Left lung (tissue), 10 donors: ENCODE measurements around the gene ZBTB46. TPM values are rescaled to one million over a fixed set of nuclear protein-coding genes. Genes with fewer than 3 reads are reported as not detected.

Experiments used
- ATAC-seq: fragments of 200-7000 bp; cut with Tn5 transposase; one replicate; pipeline ENCODE4 v1.9.1; 2020; ENCODE audit warnings: moderate library complexity
- DNase-seq, 4 donors: peaks; one replicate each; pipeline ENCODE4 v3.0.0-alpha.2; 2013 to 2020
- H3K27ac ChIP-seq, 2 donors: fragments of 200-600 bp; sonication (generic) in 1 of 2; one replicate each; pipeline versions ENCODE4 v1.5.0 to v1.8.0; 2020 to 2021
- H3K27me3 ChIP-seq, 2 donors: fragments of 200-600 bp; sonication (generic) in 1 of 2; one replicate each; pipeline versions ENCODE4 v1.5.0 to v1.8.0; 2020 to 2021
- H3K36me3 ChIP-seq, 2 donors: fragments of 200-600 bp; sonication (generic) in 1 of 2; one replicate each; pipeline versions ENCODE4 v1.5.0 to v1.8.0; 2020 to 2021
- H3K4me1 ChIP-seq, 2 donors: fragments of 200-600 bp; one replicate each; pipeline ENCODE4 v1.8.0; 2021
- H3K4me3 ChIP-seq, 2 donors: fragments of 200-600 bp; sonication (generic) in 1 of 2; one replicate each; pipeline versions ENCODE4 v1.5.0 to v1.8.0; 2020 to 2021; ENCODE audit warnings: mild to moderate bottlenecking in 1 of 2
- H3K9me3 ChIP-seq, 2 donors: fragments of 200-600 bp; sonication (generic) in 1 of 2; one replicate each; pipeline versions ENCODE4 v1.5.0 to v1.8.0; 2020 to 2021
- CTCF ChIP-seq, 2 donors: fragments of 200-600 bp; sonication (generic) in 1 of 2; IDR thresholded peaks; one replicate each; pipeline versions ENCODE4 v1.5.0 to v1.8.0; 2021; ENCODE audit warnings: antibody characterized with exemption in 2 of 2
- intact Hi-C, 2 donors: fragments of 100-400 bp; cut with DNase I; formaldehyde crosslinking; loops; one replicate each; pipeline versions ENCODE4 v1.11.2 to v1.14.2; 2022
- polyA plus RNA-seq, 6 donors: library from polyadenylated mRNA; unstranded; fragments of 120-200 nt; gene quantifications; one replicate each; pipeline ENCODE4 v1.2.1, GENCODE V29; 2013; ENCODE audit not compliant: insufficient read length in 6 of 6
- total RNA-seq, 2 donors: library from RNA; stranded (reverse); fragmentation: NEBNext Ultra II Directional; extraction: Animal tissue kit (Norgen Biotek cat#: 25700); gene quantifications; one replicate each; pipeline ENCODE4 v1.2.1, GENCODE V29; 2021
- donor health status: DM: no; HTN: yes; CAD: no.
- donor health status: DM: no; HTN: no; CAD: no.

Gene ZBTB46
- total and polyA plus RNA-seq, 8 donors: 9.2 to 16.3 (median 11.7) TPM

- DNase-seq (no peak), ATAC-seq (no peak)
- Histone ChIP-seq H3K36me3 (peaks cover 0 to 14% of the 10 kb centered on the region in 2 donors), H3K4me3 (no peak overlapping the region), H3K27ac (no peak overlapping the region), H3K4me1 (no peaks in the 10 kb centered on the region), H3K9me3 (no peaks in the 10 kb centered on the region), H3K27me3 (no peaks in the 10 kb centered on the region)
- TF ChIP-seq CTCF (IDR thresholded peaks at IDR 0.05): no peak
- intact Hi-C loops: loop anchor here in 1 of 2 donors (10.0 kb wide), 1 partner anchor 67 kb away; no protein-coding TSS in a partner anchor
Measured at GRCh38 chr20:63787749-63788148, 43.3 kb downstream of the ZBTB46 start.

- no peak overlapping the region for H3K4me3 ChIP-seq
- intact Hi-C loops: loop anchor here in 1 of 2 donors (10.0 kb wide), 1 partner anchor 67 kb away; no protein-coding TSS in a partner anchor
- peaks cover 0 to 14% of the 10 kb centered on the region in 2 donors for H3K36me3 ChIP-seq
- DNase-seq (no peak), ATAC-seq (no peak)
- TF ChIP-seq CTCF (IDR thresholded peaks at IDR 0.05): no peak
- no peaks in the 10 kb centered on the region for H3K9me3 ChIP-seq
- H3K27me3 ChIP-seq: no peaks in the 10 kb centered on the region
- H3K4me1 ChIP-seq: no peaks in the 10 kb centered on the region
- H3K27ac ChIP-seq: no peak overlapping the region
Measured at GRCh38 chr20:63787302-63787701, 43.8 kb downstream of the ZBTB46 start.

GRCh38 chr20:63785691-63786131, 45.4 kb downstream of the ZBTB46 start:
- H3K4me1 ChIP-seq: no peaks in the 10 kb centered on the region
- intact Hi-C loops: loop anchor here in 1 of 2 donors (10.0 kb wide), 1 partner anchor 69 kb away; no protein-coding TSS in a partner anchor
- no peak for ATAC-seq

GRCh38 chr20:63783970-63784369, 47.1 kb downstream of the ZBTB46 start:
- ATAC-seq: no peak

More at GRCh38 chr20:63785691-63786131, 45.4 kb downstream of the ZBTB46 start:
- Histone ChIP-seq H3K9me3 (no peaks in the 10 kb centered on the region), H3K27me3 (no peaks in the 10 kb centered on the region), H3K27ac (no peak overlapping the region), H3K36me3 (peaks cover 0 to 14% of the 10 kb centered on the region in 2 donors), H3K4me3 (no peak overlapping the region)
- peak in 1 of 4 donors; percentile 40 for DNase-seq
- no peak for TF ChIP-seq CTCF (IDR thresholded peaks at IDR 0.05)

More at GRCh38 chr20:63783970-63784369, 47.1 kb downstream of the ZBTB46 start:
- TF ChIP-seq CTCF (IDR thresholded peaks at IDR 0.05): no peak
- Histone ChIP-seq H3K4me1 (no peaks in the 10 kb centered on the region), H3K27me3 (no peaks in the 10 kb centered on the region), H3K9me3 (no peaks in the 10 kb centered on the region), H3K36me3 (no peaks in the 10 kb centered on the region), H3K4me3 (no peak overlapping the region), H3K27ac (no peak overlapping the region)
- intact Hi-C loops: loop anchor here in 1 of 2 donors (10.0 kb wide), 1 partner anchor 71 kb away; no protein-coding TSS in a partner anchor
- peak in 1 of 4 donors; percentile 63 for DNase-seq
